ENCODE measurements around the gene KCNH4. TPM values are rescaled to one million over a fixed set of nuclear protein-coding genes. Genes with fewer than 3 reads are reported as not detected.
A peak's percentile ranks its signal among the peaks of the same experiment; 100 is the strongest.

The KCNH4 gene
- total and polyA plus RNA-seq, 9 of the 15 experiments (the other 6 are each of a cell fraction or from before 2014, with no cell fraction given) = 0.10 to 1.8 (median 0.50) TPM

GRCh38 chr17:42183741-42184711 is 3.1 kb upstream of the KCNH4 start (continued):
- no peak for TF ChIP-seq SRSF9 (IDR thresholded peaks at IDR 0.05; ENCODE audit: borderline replicate concordance, low read depth, low read length)
- no peak for TF ChIP-seq TCFL5 (CRISPR knock-in tag; conservative IDR thresholded peaks at IDR 0.05)
- peak; percentile 77; the same call in 1 of the 2 replicates for TF ChIP-seq PHF8 (IDR thresholded peaks at IDR 0.05; ENCODE audit: borderline replicate concordance, low read length)
- TF ChIP-seq CEBPG (CRISPR knock-in tag; IDR thresholded peaks at IDR 0.05) = no peak
- TF ChIP-seq CEBPG (tag; conservative IDR thresholded peaks at IDR 0.05 in 1 of 2, IDR thresholded peaks at IDR 0.05 in 1 of 2) = no peak
- TF ChIP-seq ETV5 (CRISPR knock-in tag; IDR thresholded peaks at IDR 0.05; ENCODE audit: low read depth) = no peak
- no peak for TF ChIP-seq NFE2 (IDR thresholded peaks at IDR 0.05; ENCODE audit: low read depth)
- no peak for TF ChIP-seq OTX1 (CRISPR knock-in tag; IDR thresholded peaks at IDR 0.05)
- TF ChIP-seq ZNF280A (IDR thresholded peaks at IDR 0.05; ENCODE audit: low read depth, partially characterized antibody) = no peak
- TF ChIP-seq ZBTB49 (CRISPR knock-in tag; IDR thresholded peaks at IDR 0.05; ENCODE audit: borderline replicate concordance) = no peak
- no peak for TF ChIP-seq TSC22D4 (tag; IDR thresholded peaks at IDR 0.05)
- peak; percentile 99 for TF ChIP-seq L3MBTL2 (IDR thresholded peaks at IDR 0.05)
- no peak for TF ChIP-seq ZNF263 (CRISPR knock-in tag; IDR thresholded peaks at IDR 0.05; ENCODE audit: borderline replicate concordance)
- no peak for TF ChIP-seq SP1 (CRISPR knock-in tag; IDR thresholded peaks at IDR 0.05)
- TF ChIP-seq ZNF586 (CRISPR knock-in tag; conservative IDR thresholded peaks at IDR 0.05) = no peak
- no peak for TF ChIP-seq IRF2 (CRISPR knock-in tag; IDR thresholded peaks at IDR 0.05)
- TF ChIP-seq ZNF589 (CRISPR knock-in tag; IDR thresholded peaks at IDR 0.05; ENCODE audit: low read depth) = peak; percentile 84; the same call in 1 of the 2 replicates
- TF ChIP-seq TAL1 (IDR thresholded peaks at IDR 0.05) = no peak
- no peak for TF ChIP-seq WHSC1 (IDR thresholded peaks at IDR 0.05; ENCODE audit: low read length)
- TF ChIP-seq HDAC1 (IDR thresholded peaks at IDR 0.05) = 0 out of 4 replicates have a peak, but pooled peaks of 1 of the 2 experiments have one; percentile 1
- TF ChIP-seq ZNF24 (IDR thresholded peaks at IDR 0.05) = no peak
- peak in 1 of 2 experiments; percentile 51; a peak in 1 of 4 replicates for TF ChIP-seq ZNF639 (CRISPR knock-in tag; conservative IDR thresholded peaks at IDR 0.05 in 1 of 2, IDR thresholded peaks at IDR 0.05 in 1 of 2)
- TF ChIP-seq DPF2 (IDR thresholded peaks at IDR 0.05) = no peak
- peak; percentile 96 for TF ChIP-seq RB1 (IDR thresholded peaks at IDR 0.05; ENCODE audit: low read depth)

All from K562 (cell line).